Ovary (tissue), 9 donors: Measurements from ENCODE around the gene SERBP1. TPM values are rescaled to one million over a fixed set of nuclear protein-coding genes. Genes with fewer than 3 reads are reported as not detected.
"Not testable (repeated sequence)": the region's sequence is repeated elsewhere in the genome, so short reads cannot be mapped to it uniquely, and the experiment has no call there.

Source experiments
- DNase-seq, 5 donors: peaks; one replicate each; pipeline ENCODE4 v3.0.0-alpha.2; 2019 to 2020
- H3K27ac ChIP-seq, 2 donors: fragments of 200-600 bp; one replicate each; pipeline versions ENCODE4 v1.5.1 to v1.8.0; 2019 to 2022
- H3K27me3 ChIP-seq: fragments of 200-600 bp; one replicate; pipeline ENCODE4 v1.8.0; 2022
- H3K36me3 ChIP-seq: fragments of 200-600 bp; sonication (generic); one replicate; pipeline ENCODE4 v1.5.1; 2019
- H3K4me1 ChIP-seq: one replicate; pipeline ENCODE4 v1.8.1; 2013; ENCODE audit warnings: mild to moderate bottlenecking, moderate library complexity; ENCODE audit not compliant: insufficient read depth
- H3K4me3 ChIP-seq: fragments of 200-600 bp; sonication (generic); one replicate; pipeline ENCODE4 v1.5.1; 2017
- H3K9me3 ChIP-seq, 2 donors: fragments of 200-600 bp in 1 of 2; sonication (generic) in 1 of 2; one replicate each; pipeline versions ENCODE4 v1.5.1 to v1.8.1; 2013 to 2019; ENCODE audit warnings: mild to moderate bottlenecking in 1 of 2, moderate library complexity in 1 of 2
- EP300 ChIP-seq: sonication (generic); formaldehyde crosslinking; IDR thresholded peaks from one replicate; pipeline ENCODE4 v1.6.1; 2017; ENCODE audit warnings: antibody characterized with exemption
- POLR2A ChIP-seq: fragments of 450-650 bp; IDR thresholded peaks from one replicate; pipeline ENCODE4 v1.6.1; 2017; ENCODE audit warnings: antibody characterized with exemption, mild to moderate bottlenecking, moderate library complexity
- WGBS, 3 donors: extraction: QIAGEN DNeasy Blood & Tissue Kit in 1 of 3; methylation state at CpG; one replicate each; pipeline versions ENCODE4 v1.1.5 to v1.1.7; 2013 to 2017; 5-methylcytosine and 5-hydroxymethylcytosine counted together
- intact Hi-C, 4 donors: fragments of 100-400 bp; cut with DNase I; formaldehyde crosslinking; loops; one replicate each; pipeline versions ENCODE4 v1.11.0 to v1.15.1; 2022 to 2023
- polyA plus RNA-seq, 2 donors: library from polyadenylated mRNA; stranded (reverse); fragments of 200-250 nt in 1 of 2; fragments of 350-450 nt in 1 of 2; fragmentation: Illumina TruSeq in 1 of 2; extraction: RNeasy Lipid Tissue Mini Kit (QIAGEN cat#74804) in 1 of 2; gene quantifications; one replicate each; pipeline ENCODE4 v1.2.3, GENCODE V29; 2013 to 2014
- total RNA-seq, 7 donors: library from RNA; depleted of rRNA in 2 of 7; stranded (reverse); fragments of >200 nt in 2 of 7; fragmentation: NEBNext Ultra II Directional in 3 of 7; extraction: Animal tissue kit (Norgen Biotek cat#: 25700) in 3 of 7; gene quantifications; one replicate each; pipeline versions ENCODE4 v1.1.0 to v1.2.4, GENCODE V29; 2016 to 2023
- TF ChIP-seq, protein P1 (sequence below), 3 donors: fragments of 450-650 bp in 2 of 3; fragments of 200-600 bp in 1 of 3; IDR thresholded peaks; one replicate each; pipeline versions ENCODE4 v1.5.1 to v1.8.0; 2016 to 2022; ENCODE audit warnings: antibody characterized with exemption in 3 of 3, mild to moderate bottlenecking in 1 of 3
- donor health status: DM: no; HTN: no; CAD: no; lungs with moderate emphysema.
- donor health status: DM: no; HTN: no; CAD: no.
- donor health status: Bipolar disorder and iron deficiency.
- donor health status: DM: yes; HTN: yes; CAD: no.
- donor health status: DM: no; HTN: no; CAD: no.
- donor health status: DM: yes; HTN: yes; CAD: no.

Gene SERBP1
- total and polyA plus RNA-seq, 9 donors, result 117 to 180 (median 150) TPM

DNA sequence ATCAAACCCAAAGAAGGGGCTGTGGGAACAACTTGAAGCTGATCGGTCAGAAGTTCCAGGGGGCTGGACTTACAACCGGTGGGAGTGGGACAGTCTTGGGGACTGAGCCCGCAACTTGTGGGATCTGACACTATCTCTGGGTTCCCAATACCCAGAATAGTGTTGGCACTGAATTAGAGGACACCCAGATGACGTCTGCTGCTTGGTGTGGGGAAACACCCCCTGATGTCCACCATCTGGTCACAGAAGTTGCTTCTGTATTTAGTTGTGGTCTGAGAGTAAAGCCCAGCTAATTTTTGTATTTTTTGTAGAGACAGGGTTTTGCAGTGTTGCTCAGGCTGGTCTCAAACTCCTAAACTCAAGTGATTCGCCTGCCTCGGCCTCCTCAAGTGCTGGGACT, 28.8 kb downstream of the SERBP1 start:
- Histone ChIP-seq H3K9me3 (no peaks in the 10 kb centered on the region), H3K36me3 (no peaks in the 10 kb centered on the region), H3K4me1 (no peaks in the 10 kb centered on the region), H3K27me3 (no peaks in the 10 kb centered on the region), H3K27ac (no peak overlapping the region), H3K4me3 (no peak overlapping the region)
- no peak for DNase-seq
- 79 to 88% (median 80%) methylated on average over 6 of the region's 6 CpGs for WGBS, 3 donors
- intact Hi-C loops, result no loop called here
- TF ChIP-seq POLR2A (no peak), EP300 (no peak)
- TF ChIP-seq, protein P1, sequence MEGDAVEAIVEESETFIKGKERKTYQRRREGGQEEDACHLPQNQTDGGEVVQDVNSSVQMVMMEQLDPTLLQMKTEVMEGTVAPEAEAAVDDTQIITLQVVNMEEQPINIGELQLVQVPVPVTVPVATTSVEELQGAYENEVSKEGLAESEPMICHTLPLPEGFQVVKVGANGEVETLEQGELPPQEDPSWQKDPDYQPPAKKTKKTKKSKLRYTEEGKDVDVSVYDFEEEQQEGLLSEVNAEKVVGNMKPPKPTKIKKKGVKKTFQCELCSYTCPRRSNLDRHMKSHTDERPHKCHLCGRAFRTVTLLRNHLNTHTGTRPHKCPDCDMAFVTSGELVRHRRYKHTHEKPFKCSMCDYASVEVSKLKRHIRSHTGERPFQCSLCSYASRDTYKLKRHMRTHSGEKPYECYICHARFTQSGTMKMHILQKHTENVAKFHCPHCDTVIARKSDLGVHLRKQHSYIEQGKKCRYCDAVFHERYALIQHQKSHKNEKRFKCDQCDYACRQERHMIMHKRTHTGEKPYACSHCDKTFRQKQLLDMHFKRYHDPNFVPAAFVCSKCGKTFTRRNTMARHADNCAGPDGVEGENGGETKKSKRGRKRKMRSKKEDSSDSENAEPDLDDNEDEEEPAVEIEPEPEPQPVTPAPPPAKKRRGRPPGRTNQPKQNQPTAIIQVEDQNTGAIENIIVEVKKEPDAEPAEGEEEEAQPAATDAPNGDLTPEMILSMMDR (IDR thresholded peaks at IDR 0.05), result no peak

DNA sequence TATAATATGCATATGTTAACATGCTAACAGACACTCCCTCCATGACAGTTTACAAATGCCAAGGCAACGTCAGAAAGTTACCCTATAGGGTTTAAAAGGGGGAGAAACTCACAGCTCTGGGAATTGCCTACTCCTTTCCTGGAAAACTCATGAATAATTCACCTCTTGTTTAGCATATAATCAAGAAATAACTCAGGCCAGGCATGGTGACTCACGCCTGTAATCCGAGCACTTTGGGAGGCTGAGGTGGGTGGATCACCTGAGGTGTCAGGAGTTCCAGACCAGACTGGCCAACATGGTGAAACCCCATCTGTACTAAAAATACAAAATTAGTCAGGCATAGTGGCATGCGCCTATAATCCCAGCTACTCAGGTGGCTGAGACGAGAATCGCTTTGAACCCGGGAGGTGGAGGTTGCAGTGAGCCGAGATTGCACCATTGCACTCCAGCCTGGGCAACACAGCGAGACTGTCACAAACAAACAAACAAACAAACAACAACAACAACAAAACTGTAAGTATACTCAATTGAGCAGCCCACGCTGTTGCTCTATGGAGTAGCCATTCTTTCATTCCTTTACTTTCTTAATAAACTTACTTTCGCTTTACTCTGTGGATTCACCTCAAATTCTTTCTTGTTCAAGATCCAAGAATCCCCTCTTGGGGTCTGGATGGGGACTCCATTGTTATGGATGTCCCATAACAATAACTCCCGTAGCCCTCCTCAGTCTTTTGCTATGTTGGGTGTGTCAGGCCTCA, 30.0 kb downstream of the SERBP1 start:
- H3K9me3 ChIP-seq, H3K27me3 ChIP-seq, H3K4me3 ChIP-seq, intact Hi-C loops, H3K4me1 ChIP-seq, H3K36me3 ChIP-seq, DNase-seq, H3K27ac ChIP-seq: not testable (repeated sequence)
- 89 to 92% (median 90%) methylated on average over 12 of the region's 12 CpGs for WGBS, 3 donors

DNA sequence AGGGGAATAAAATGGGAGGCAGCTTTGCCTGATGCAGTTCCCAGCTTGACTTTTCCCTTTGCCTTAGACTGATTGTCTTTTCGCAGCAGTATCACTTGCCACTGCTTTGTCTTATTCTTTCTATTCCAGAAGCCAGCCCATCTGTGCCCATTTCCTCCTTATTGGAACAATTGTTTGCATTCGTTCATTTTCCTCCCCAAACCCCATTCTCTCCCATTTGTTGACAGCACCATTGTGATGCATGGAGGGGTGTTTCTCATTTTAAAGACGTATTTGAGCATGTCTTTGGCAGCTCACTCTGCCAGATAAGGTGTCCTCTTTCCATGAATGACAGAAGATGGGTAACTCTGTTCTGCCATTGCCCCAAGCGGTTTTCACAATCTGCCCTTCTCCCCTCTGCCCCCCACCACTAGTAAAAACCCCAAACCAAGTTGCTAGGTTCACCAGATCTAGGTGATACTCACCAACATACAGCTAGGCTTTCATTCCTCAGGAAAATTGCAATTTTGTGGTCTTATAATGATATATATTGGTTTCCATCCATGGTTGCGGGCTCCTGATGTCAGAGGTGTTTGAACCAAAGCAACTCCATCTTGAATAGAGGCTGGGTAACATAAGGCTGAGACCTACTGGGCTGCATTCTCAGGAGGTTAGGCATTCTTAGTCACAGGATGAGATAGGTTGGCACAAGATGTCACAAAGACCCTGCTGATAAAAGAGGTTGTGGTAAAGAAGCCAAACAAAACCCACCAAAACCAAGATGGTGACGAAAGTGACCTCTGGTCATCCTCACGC, 30.8 kb downstream of the SERBP1 start:
- H3K4me3 ChIP-seq, result no peak overlapping the region
- no peaks in the 10 kb centered on the region for H3K36me3 ChIP-seq
- DNase-seq, result no peak
- no peaks in the 10 kb centered on the region for H3K9me3 ChIP-seq
- no peaks in the 10 kb centered on the region for H3K27me3 ChIP-seq
- H3K4me1 ChIP-seq, result no peaks in the 10 kb centered on the region
- no peak for TF ChIP-seq EP300
- TF ChIP-seq, protein P1 (IDR thresholded peaks at IDR 0.05), result no peak
- TF ChIP-seq POLR2A, result no peak
- WGBS, 3 donors, result 77 to 88% (median 82%) methylated on average over 7 of the region's 7 CpGs
- H3K27ac ChIP-seq, result no peak overlapping the region
- intact Hi-C loops, result no loop called here

DNA sequence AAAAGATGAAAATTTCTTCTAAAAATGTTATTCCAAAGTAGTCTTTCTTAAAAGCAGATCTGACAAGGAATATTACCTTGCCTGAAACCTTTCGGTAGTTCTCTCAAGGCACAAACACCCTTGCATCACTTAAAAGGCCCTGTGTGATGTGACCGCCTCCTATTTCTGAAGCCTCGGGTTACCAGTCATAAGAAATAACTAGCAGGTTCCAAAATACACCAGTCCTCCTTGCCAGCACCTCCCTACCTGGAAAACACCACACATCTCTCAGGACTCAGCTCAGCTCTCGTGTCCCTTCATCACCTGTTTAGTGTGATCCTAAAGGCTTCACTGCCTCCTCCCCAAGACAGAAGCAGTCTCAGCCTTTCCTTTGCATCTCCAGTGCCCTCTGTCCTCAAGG, 35.7 kb downstream of the SERBP1 start:
- Histone ChIP-seq H3K4me3 (no peak overlapping the region), H3K4me1 (no peaks in the 10 kb centered on the region), H3K27ac (no peak overlapping the region), H3K27me3 (no peaks in the 10 kb centered on the region), H3K36me3 (no peaks in the 10 kb centered on the region), H3K9me3 (no peaks in the 10 kb centered on the region)
- DNase-seq, result no peak
- TF ChIP-seq, protein P1 (IDR thresholded peaks at IDR 0.05), result no peak
- TF ChIP-seq EP300 (no peak), POLR2A (no peak)
- intact Hi-C loops, result no loop called here
- 93 to 99% (median 96%) methylated on average over 4 of the region's 4 CpGs for WGBS, 3 donors

DNA sequence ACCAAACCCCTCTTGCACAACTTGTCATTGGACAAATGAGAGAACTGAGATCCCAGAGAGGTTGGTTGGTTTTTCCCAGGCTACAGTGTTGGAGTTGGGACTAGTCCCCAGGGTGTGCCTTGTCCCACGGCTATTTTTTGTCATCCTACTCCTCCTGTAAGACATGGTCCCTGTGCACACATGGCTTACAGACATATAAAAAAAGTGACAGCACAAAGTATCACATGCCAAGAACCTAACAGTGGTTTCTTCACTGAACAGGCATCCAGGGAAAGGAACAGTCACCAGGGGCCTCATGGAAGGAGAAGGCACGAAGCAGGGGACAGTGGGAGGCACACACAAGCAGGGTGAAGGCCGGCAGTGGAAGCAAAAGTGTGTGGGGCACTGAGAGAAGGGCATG, 36.5 kb downstream of the SERBP1 start:
- no peak overlapping the region for H3K27ac ChIP-seq
- no peaks in the 10 kb centered on the region for H3K27me3 ChIP-seq
- WGBS, 3 donors, result 73 to 92% (median 90%) methylated on average over 3 of the region's 3 CpGs
- TF ChIP-seq POLR2A (no peak), EP300 (no peak)
- TF ChIP-seq, protein P1 (IDR thresholded peaks at IDR 0.05), result no peak
- no peaks in the 10 kb centered on the region for H3K36me3 ChIP-seq
- H3K4me1 ChIP-seq, result no peaks in the 10 kb centered on the region
- intact Hi-C loops, result no loop called here
- no peak for DNase-seq
- no peak overlapping the region for H3K4me3 ChIP-seq
- H3K9me3 ChIP-seq, result no peaks in the 10 kb centered on the region
